ENCODE results near the gene SLC25A6. TPM values are rescaled to one million over a fixed set of nuclear protein-coding genes. Genes with fewer than 3 reads are reported as not detected.

Gene SLC25A6
- polyA plus RNA-seq, 1 donor from 2014 or later = 184 TPM

- H3K36me3 ChIP-seq (ENCODE audit: insufficient read depth, low read length) = no peaks in the 10 kb centered on the region
- H2AFZ ChIP-seq (ENCODE audit: low read depth, low read length) = no peak overlapping the region
- H3F3A ChIP-seq (ENCODE audit: insufficient read depth, low read length, poor library complexity, severe bottlenecking) = no peaks in the 10 kb centered on the region
- H3K9me2 ChIP-seq (ENCODE audit: insufficient read depth, low read length) = no peaks in the 10 kb centered on the region
- no peaks in the 10 kb centered on the region for H4K20me1 ChIP-seq (ENCODE audit: insufficient read depth)
- H3K4me3 ChIP-seq (ENCODE audit: low read length) = peak overlapping the region; percentile 99
- H3K79me2 ChIP-seq (replicated peaks; ENCODE audit: insufficient read depth, low read length) = peaks cover 38% of the 10 kb centered on the region
- TF ChIP-seq REST (IDR thresholded peaks at IDR 0.05; ENCODE audit: borderline replicate concordance) (no peak), POLR2AphosphoS5 (IDR thresholded peaks at IDR 0.05) (no peak), SMC3 (conservative IDR thresholded peaks at IDR 0.05; ENCODE audit: poor library complexity) (no peak), CTCF (IDR thresholded peaks at IDR 0.05; ENCODE audit: poor library complexity, severe bottlenecking) (no peak), RAD21 (conservative IDR thresholded peaks at IDR 0.05) (no peak), MXI1 (conservative IDR thresholded peaks at IDR 0.05; ENCODE audit: poor library complexity, severe bottlenecking) (no peak), TAF1 (IDR thresholded peaks at IDR 0.05; ENCODE audit: low read depth) (no peak), EP300 (conservative IDR thresholded peaks at IDR 0.05; ENCODE audit: poor library complexity, severe bottlenecking) (no peak), EZH2 (IDR thresholded peaks at IDR 0.05; ENCODE audit: borderline replicate concordance, insufficient read depth, low read length, poor library complexity, severe bottlenecking) (no peak)
- H3K27ac ChIP-seq (ENCODE audit: low read length) = peak overlapping the region; percentile 66
- H3K27me3 ChIP-seq (ENCODE audit: insufficient read depth, low read depth, low read length) = no peaks in the 10 kb centered on the region
- peak overlapping the region; percentile 99 for H3K9ac ChIP-seq (ENCODE audit: low read length)
- peak overlapping the region; percentile 99 for H3K4me2 ChIP-seq (ENCODE audit: low read length)
- H3K9me3 ChIP-seq (ENCODE audit: low read length) = no peaks in the 10 kb centered on the region
Measured at GRCh38 chrX:1390621-1391369, 1.1 kb downstream of the SLC25A6 start.

- no peak overlapping the region for H3K4me3 ChIP-seq (ENCODE audit: low read length)
- no peaks in the 10 kb centered on the region for H4K20me1 ChIP-seq (ENCODE audit: insufficient read depth)
- no peak for TF ChIP-seq RAD21 (conservative IDR thresholded peaks at IDR 0.05)
- no peak for TF ChIP-seq EP300 (conservative IDR thresholded peaks at IDR 0.05; ENCODE audit: poor library complexity, severe bottlenecking)
- no peaks in the 10 kb centered on the region for H3K27me3 ChIP-seq (ENCODE audit: insufficient read depth, low read depth, low read length)
- H3K27ac ChIP-seq (ENCODE audit: low read length) = no peak overlapping the region
- H3K9me3 ChIP-seq (ENCODE audit: low read length) = no peaks in the 10 kb centered on the region
- H3K9me2 ChIP-seq (ENCODE audit: insufficient read depth, low read length) = no peaks in the 10 kb centered on the region
- no peaks in the 10 kb centered on the region for H3K36me3 ChIP-seq (ENCODE audit: insufficient read depth, low read length)
- H2AFZ ChIP-seq (ENCODE audit: low read depth, low read length) = no peak overlapping the region
- H3K79me2 ChIP-seq (replicated peaks; ENCODE audit: insufficient read depth, low read length) = peaks cover 38% of the 10 kb centered on the region
- no peak overlapping the region for H3K4me2 ChIP-seq (ENCODE audit: low read length)
- no peak overlapping the region for H3K9ac ChIP-seq (ENCODE audit: low read length)
- no peaks in the 10 kb centered on the region for H3F3A ChIP-seq (ENCODE audit: insufficient read depth, low read length, poor library complexity, severe bottlenecking)
Measured at GRCh38 chrX:1389993-1390285, 2.0 kb downstream of the SLC25A6 start.
